RCC 7860 (cell line): ENCODE results near the gene XPA.

Source experiments
- DNase-seq: peaks from one replicate; pipeline ENCODE4 v3.0.0-alpha.2; 2015; ENCODE audit warnings: low spot score
- FAIRE-seq: peaks from 2 replicates; lab custom pipeline; 2012; peaks lifted over from hg19 to GRCh38; lab: Jason Lieb, UNC

Gene XPA

GRCh38 chr9:97659771-97660170 is 37.4 kb downstream of the XPA start:
- no peak for DNase-seq
- FAIRE-seq, result no peak

DNA sequence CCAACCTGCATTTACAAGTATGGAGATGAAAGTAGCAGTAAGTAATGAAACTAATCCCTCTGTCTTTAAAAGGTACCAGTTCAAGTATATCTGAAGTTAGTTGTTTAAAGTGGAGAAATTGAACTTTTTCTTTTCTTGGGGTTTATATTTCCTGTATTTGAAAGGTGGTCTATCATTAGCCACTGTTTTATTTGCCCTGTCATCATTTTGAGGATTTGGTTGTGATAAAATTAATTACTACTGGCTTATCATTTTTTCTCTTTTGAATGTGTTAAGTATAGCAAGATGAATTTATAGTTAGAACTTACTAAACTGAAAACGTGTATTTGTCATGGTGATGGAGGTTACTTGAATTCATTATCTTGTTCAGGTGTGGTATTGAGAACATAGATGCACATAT is 38.4 kb downstream of the XPA start:
- DNase-seq (no peak), FAIRE-seq (no peak)

DNA sequence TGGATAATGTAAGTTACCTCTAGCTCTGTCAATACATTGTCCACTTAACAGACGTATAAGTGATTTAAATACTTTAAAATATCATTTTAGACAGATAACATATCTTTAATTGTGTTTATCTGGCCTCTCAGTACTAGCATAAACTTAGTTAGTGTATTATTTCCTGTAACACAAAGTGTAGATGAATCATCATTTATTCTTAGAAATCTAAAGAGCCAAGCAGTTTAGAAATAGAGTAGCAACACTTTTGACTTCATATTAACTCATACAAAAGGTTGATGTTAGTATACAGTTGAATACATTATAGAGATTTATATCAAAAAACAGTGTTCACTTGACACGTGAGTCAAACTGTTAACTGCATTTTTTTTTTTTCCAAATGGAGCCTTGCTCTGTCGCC is 45.5 kb downstream of the XPA start:
- FAIRE-seq, result no peak
- DNase-seq, result no peak

- DNase-seq, result no peak
- no peak for FAIRE-seq
These were observed 49.1 kb downstream of the XPA start for GRCh38 chr9:97647996-97648395.

GRCh38 chr9:97645720-97646119 is 51.4 kb downstream of the XPA start:
- DNase-seq (no peak), FAIRE-seq (no peak)

DNA sequence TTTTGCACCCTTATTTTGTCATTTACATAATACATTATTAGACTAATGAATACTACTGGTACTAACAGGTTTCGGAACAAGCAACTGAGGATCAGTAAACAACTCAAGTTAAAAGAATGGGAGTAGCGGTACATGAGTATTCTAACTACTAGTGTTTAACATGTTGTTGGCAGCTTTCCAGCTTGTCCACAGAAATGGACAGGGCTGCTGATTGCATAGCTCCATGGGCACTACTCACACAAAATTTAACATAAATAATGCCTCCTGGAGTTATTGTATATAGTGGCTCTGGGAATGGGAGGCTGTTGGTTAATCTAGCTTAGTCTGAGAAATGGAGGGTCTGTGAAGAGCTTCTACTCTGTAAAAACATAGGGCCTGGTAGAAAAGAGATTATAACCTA is 56.8 kb downstream of the XPA start:
- FAIRE-seq (no peak), DNase-seq (no peak)

DNA sequence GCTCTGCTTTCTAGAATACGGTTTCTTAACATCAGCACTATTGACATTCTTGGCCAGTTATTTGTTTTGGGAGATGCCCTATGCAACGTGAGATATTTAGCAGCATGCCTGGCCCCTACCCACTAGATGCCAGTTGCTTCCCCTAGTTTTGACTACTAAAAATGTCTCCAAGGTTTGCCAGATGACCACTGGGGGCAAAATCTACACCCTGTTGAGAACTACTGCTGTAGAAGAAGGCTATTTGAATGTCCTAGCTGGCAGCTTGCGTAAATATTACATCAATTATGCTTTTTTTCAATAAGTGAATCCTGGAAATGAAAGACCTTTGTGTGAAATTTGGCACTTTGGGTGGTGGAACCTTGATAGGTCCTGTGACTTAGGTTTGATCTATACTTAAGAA is 58.5 kb downstream of the XPA start:
- no peak for FAIRE-seq
- DNase-seq, result no peak

DNA sequence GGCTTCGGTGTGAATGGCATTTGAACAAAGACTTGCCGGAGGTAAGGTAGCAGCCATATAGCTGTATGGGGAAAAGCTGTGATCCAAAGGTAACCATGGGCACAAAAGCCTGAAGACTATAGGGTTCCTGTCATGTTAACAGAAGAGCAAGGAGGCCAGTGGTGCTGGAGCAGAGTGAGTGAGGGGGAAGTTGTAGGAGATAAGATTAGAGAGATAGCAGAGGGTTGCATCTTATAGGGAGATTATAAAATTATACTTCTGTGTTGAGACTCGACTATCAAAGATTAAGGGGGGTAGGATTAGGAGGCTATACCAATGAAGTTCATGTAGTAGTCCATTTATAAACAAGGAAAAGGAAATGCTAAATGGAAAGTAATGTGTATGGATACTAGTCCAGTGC is 60.2 kb downstream of the XPA start:
- FAIRE-seq, result no peak
- no peak for DNase-seq

DNA sequence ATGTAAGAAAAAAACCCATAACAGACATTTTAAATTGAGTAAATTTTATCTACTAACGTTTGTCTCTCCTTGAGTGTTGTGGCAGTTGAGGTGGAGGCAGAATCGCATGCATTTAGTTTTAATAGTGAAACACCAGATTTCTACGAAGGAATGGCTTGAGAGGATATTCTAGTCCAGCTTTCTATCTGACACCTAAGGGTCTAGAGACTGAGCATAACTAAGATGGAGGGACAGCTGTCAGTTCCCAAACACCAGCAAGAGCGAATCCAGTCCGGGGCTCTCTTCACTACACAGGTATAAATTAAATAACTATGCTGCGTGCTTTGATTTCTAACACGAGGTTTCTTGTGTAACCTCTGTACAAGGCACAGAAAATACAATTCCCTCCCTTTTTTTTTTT is 62.1 kb downstream of the XPA start:
- FAIRE-seq (no peak), DNase-seq (no peak)

- FAIRE-seq (no peak), DNase-seq (no peak)
These were observed 63.2 kb downstream of the XPA start for GRCh38 chr9:97633859-97634490.

- DNase-seq (peak; percentile 97), FAIRE-seq (peak; percentile 86)
These were observed 63.9 kb downstream of the XPA start, which contains the start of the genes NCBP1 and TSTD2 for GRCh38 chr9:97632985-97633858. NCBP1 (plus strand) TSS chr9:97633821; CDS start chr9:97633882, 61 bp downstream. TSTD2 (minus strand) TSS chr9:97633368; CDS start chr9:97627562, 5,806 bp downstream.

DNA sequence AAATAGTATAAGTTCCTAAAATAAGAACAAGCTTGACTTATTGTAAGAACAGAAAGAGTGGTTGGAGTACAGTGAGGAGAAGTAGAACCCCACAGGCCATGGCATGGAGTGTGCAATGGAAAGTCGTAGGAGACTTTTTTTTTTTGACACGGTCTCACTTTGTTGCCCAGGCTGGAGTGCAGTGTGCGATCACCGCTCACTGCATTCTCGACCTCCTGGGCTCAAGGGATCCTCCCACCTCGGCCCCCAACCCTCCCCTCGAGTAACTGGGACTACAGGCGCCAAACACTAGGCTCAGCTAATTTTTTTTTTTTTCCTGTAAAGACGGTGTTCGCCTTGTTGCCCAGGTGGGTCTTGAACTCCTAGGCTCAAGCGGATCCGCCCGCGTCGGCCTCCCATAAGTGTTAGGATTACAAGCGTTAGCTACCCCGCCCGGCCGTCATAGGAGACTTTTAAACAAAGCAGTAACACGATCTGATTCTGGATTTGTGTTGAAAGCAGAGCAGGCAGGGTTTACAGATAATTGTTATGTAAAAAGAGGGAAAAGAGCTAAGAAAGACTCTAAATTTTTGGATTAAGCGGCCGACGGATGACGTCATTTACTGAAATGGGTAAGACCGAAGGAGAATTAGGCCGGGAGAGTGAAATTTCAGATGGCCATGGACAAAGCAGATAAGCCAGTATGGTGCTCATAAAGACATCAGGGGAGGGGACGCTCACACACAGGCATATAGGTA is 64.7 kb downstream of the XPA start:
- DNase-seq (no peak), FAIRE-seq (no peak)

DNA sequence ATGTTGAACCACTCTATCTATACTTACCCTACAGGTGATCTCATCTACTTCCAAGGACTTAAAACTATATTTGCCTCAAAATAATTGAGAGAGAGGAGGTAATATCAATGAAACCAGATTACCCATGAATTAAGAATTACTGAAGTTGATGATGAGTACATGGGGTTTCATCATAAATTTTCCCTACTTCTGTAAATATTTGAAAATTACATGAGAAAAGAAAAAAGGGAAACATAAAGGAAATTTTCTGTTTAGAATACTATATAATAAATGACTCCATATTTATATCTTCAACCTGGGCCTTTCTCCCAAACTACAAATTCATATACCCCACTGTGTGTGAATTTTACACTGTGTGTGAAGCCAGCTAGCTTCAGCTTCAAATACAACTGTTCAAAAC is 66.5 kb downstream of the XPA start:
- no peak for DNase-seq
- no peak for FAIRE-seq

GRCh38 chr9:97629156-97629555 is 68.0 kb downstream of the XPA start:
- DNase-seq (no peak), FAIRE-seq (no peak)

DNA sequence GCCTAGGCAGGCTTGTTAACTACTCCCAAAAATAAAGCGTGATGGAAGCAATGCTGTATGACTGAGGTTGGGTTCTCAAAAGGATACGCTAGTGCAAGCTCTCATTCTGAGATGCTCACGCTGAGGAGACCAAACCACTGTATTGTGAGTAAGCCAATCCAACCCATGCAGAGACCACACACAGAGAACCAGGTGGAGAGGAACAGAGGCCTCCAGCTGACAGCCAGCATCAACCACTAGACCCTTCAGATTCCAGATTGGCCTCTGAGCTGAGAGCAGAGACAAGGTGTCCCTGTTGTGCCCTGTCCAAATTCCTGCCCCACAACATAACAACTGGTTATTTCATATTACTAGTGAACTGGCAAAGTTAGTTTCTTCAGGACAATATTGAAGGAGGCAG is 68.5 kb downstream of the XPA start:
- FAIRE-seq, result no peak
- DNase-seq, result no peak

DNA sequence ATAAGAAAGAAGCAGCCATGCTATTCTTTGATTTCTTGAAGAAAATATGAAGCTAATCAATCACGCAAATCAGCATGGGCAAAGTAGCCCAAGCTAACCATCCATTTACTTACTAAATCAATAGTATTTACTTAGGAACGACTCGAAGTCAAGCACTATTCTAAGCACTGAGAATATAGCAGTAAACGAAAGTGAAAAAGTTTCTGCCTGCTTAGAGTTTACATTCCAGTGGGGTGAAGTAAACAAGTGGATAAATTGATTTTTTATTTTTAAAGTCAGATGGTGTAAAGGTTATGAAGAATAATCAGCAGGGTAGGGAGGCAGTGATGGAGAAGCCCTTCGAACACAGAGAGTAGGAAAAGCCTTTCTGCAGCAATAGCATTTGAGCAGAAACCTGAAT is 69.5 kb downstream of the XPA start:
- FAIRE-seq (no peak), DNase-seq (no peak)

DNA sequence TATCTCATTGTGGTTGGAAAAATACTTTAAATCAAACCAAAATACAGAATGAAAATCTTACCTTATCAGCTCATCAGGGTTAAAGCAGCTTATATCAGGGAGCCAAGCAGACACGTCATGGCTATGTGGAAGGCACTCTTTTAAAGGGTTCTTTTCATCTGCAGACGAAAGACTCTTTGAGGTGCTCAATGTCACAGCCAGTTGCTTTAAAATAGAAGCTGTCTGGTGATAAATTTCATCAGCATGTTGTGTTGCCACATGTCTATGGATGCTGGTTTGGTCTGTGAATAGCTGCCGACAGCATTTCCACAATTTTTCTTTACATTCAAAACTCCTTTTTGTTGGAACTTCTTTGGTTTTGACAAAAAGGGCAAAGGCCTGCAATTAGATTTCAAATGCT is 71.5 kb downstream of the XPA start:
- DNase-seq (no peak), FAIRE-seq (no peak)
